ENCODE data around the gene CTNND2.

CTNND2 gene, protein sequence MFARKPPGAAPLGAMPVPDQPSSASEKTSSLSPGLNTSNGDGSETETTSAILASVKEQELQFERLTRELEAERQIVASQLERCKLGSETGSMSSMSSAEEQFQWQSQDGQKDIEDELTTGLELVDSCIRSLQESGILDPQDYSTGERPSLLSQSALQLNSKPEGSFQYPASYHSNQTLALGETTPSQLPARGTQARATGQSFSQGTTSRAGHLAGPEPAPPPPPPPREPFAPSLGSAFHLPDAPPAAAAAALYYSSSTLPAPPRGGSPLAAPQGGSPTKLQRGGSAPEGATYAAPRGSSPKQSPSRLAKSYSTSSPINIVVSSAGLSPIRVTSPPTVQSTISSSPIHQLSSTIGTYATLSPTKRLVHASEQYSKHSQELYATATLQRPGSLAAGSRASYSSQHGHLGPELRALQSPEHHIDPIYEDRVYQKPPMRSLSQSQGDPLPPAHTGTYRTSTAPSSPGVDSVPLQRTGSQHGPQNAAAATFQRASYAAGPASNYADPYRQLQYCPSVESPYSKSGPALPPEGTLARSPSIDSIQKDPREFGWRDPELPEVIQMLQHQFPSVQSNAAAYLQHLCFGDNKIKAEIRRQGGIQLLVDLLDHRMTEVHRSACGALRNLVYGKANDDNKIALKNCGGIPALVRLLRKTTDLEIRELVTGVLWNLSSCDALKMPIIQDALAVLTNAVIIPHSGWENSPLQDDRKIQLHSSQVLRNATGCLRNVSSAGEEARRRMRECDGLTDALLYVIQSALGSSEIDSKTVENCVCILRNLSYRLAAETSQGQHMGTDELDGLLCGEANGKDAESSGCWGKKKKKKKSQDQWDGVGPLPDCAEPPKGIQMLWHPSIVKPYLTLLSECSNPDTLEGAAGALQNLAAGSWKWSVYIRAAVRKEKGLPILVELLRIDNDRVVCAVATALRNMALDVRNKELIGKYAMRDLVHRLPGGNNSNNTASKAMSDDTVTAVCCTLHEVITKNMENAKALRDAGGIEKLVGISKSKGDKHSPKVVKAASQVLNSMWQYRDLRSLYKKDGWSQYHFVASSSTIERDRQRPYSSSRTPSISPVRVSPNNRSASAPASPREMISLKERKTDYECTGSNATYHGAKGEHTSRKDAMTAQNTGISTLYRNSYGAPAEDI (N-terminal part only)
- 0 to 0.20 reads per million in 2 donors for total RNA-seq

GRCh38 chr5:11904265-11904906 is at the start of gene CTNND2:
Gene CTNND2 (minus strand): TSS chr5:11904446. CDS start chr5:11903853, 593 bp downstream.
- DNase-seq, result no peak

GRCh38 chr5:11946317-11946716 is 42.1 kb upstream of the CTNND2 start:
- DNase-seq, result no peak

DNA sequence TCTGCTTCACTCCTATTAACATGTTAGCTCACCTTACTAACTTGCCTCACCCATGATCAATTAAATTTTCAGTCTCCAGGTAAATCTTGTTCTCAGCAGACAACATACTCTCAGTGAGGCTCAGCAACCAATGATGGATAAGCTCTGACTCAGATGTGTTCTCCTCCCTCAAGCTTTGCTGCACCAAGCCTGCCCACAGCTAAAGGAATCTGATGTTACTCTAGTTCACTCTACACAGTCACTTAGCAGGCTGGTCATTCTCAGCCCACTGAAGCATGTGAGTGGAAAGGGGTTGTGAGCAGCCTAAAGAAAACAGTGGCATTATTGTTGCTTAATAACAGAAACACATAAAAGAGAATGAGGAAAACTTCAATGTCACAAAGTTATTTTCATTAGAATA is 37.3 kb upstream of the CTNND2 start:
- DNase-seq, result no peak

DNA sequence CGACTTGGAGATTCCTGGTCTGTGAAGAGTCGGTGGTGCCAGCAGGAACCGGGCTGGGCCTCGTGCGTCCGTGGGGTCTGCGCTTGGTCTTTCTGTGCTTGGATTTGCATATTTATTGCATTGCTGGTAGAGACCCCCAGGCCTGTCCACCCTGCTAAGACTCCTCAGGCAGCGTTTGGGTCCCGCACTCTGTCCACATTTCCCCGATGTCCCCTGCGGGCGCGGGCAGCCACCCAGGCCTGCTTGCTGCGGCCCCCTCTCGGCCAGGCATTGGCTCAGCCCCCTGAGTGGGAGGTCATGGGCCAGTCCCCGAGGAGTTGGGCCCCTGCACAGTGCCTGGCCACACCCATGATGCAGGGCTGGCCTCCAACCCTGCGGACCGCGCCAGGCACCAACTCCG is 27.4 kb upstream of the CTNND2 start:
- DNase-seq, result no peak

- DNase-seq, result no peak
Measured at GRCh38 chr5:11928909-11929308, 24.7 kb upstream of the CTNND2 start.

DNA sequence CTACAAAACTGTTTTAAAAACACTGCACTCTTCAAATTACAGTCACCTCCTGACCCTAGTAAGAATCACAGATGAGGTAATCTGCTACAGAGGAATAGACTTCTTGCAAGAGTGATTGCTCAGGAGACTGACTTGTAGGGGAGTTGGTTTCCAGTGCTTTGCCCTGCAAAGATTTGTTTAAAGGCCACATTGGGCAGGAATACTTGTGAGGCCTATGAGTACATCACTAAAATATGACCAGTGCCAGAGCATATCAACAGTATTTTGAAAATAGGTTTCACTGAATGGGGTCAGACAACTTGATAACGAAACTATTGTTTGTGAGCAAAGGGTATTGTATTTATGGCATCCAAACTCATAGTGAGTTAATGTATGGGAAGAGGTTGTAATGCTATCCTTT is 21.5 kb upstream of the CTNND2 start:
- no peak for DNase-seq

- no peak for DNase-seq
Measured at GRCh38 chr5:11922394-11922793, 18.1 kb upstream of the CTNND2 start.

- DNase-seq, result no peak
Measured at GRCh38 chr5:11918463-11919045, 14.3 kb upstream of the CTNND2 start.

- DNase-seq, result no peak
Measured at GRCh38 chr5:11909471-11909870, 5.2 kb upstream of the CTNND2 start.

GRCh38 chr5:11906497-11906896 is 2.3 kb upstream of the CTNND2 start:
- DNase-seq, result no peak

GRCh38 chr5:11905206-11905605 is 960 bp upstream of the CTNND2 start:
- DNase-seq, result no peak

DNA sequence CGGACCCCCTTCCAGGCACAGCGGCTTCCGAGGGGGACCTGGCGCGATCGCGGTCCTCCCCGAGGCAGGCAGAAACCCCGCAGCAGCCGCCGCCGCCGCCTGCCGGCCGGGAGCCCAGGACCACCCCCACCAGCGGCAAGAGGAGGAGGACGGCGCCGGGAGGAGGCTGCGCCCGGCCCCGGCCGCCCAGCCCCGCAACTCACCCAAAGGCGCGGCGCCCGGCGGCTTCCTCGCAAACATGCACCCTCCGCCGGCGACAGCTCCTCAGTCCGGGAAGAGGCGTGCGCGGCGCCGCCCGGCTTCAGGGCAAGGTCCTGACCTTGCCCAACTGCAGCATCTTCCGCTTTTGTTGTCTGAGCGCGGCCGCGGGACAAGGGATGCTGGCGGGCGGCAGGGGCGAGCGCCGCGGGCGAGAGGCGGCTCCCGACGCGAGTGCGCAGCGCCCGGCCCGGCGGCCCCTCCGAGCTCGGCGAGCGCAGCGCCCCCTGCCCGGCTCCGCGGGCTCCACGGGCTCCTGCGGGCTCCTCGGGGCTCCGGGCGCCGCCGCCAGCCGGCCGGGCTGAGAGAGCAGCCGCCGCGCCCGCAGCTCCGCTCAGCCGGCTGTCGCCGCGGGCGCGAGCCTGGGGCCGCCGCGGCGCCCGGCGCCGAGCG is 507 bp downstream of the CTNND2 start:
- DNase-seq, result no peak

GRCh38 chr5:11903121-11903613 is 1.1 kb downstream of the CTNND2 start:
- no peak for DNase-seq

- no peak for DNase-seq
Measured at GRCh38 chr5:11902201-11902619, 2.0 kb downstream of the CTNND2 start.

DNA sequence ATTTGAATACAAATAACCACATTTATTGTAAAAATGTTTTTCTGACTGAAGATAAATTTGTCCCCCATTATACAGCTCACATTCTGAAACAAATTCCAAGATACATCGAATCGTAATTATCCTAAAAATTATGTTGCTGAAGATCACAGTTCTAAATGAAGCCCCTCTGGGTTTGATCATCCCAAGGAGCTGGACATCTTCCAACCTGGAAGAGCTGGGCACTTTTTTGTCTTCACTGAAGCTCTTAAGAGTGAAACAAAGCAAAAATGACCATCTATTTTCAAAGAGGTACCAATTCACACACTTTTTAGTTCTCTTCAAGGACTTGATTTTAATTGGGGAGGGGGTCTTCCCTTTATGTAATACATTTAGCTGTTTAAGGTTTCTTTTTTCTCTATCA is 5.5 kb downstream of the CTNND2 start:
- no peak for DNase-seq

DNA sequence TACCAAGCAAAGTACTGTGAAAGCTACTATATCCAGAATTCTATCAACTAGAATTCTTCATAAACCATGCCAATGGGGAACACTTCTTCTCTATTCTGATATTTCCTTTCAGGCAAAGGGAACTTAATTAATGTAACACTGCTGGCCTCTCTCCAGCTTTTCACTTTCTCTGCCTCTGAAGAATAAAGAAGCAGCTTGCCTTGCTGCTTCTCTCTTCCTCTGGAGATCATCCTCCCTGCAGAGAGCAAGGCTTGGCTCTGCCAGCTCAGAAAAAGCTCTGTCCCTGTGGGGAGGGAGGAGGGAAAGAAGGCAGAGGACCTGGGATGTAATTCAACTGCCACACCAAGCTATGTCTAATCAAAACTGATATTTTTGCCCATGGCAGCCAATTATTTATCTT is 6.5 kb downstream of the CTNND2 start:
- DNase-seq, result no peak

DNA sequence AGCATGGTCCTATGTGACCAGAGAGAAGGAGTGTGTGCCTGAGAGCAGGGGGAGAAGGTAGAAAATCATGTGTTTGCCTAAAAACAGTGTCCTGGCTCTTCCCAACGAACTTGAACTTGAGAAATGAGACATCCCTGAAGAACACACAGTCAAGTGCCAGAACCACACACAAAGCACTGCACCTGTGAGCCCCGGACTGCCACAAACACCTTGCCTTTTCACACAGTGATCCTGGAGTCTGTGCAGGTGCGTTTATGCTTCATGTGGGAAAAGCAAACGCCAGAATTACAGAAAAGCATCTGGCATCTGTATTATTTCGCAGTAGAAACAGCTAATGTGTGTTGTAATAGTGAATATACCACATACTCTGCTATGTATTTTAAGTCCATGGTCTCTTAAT is 9.3 kb downstream of the CTNND2 start:
- no peak for DNase-seq

DNA sequence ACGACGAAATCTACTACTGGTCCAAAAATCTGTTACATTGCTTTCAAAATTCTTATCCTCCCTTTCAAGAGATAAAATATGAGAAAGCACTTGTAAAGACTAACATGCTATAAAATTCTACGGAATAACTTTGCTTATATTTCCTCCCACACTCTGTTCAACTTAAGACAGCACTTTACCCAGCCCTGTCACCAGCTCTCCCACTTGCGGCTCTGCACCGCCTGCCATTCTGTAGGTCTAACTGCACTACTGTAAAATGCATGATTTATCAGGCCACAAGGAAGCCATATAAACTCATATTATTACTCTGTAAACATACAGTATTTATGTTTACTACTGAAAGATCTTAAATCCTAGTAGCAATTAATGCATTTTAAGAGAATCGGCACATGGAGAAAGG is 11.4 kb downstream of the CTNND2 start:
- DNase-seq, result no peak

DNA sequence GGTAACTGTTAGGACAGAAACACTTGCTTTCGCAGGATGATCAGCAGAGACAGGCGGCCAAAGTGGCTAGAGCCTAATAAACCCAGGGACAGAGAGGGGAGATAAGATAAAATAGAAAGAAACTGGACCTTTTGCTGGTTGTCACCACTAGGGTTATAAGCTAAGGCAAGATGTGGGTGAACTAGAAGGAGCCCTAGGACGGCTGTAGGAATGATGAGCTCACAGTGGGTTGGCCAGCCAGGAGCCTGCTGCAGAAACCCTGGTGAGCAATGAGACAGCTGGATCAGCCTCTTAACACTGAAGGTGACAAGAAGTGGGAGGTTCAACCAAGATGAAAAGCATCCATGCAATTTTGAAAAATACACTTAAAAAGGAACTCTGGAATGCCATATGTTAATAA is 13.5 kb downstream of the CTNND2 start:
- no peak for DNase-seq

DNA sequence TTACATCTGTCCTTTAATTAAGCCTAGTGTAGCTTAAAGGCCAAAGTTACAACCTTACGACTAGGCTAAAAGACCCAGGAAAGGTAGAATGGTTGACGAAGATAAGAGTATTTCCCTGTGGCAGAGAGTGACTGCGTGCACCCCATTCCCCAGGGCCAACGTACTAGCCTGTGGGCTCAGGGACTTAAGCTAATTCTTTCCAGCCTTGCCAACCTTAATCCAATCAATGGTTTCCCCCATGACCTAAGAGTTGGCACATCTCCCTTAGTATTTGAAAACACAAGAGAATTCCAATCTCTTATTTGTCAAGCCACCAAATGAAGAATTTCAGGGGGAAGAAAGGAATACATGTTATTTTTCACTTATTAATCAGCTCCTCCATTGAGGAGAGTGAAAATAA is 16.0 kb downstream of the CTNND2 start:
- DNase-seq, result no peak

DNA sequence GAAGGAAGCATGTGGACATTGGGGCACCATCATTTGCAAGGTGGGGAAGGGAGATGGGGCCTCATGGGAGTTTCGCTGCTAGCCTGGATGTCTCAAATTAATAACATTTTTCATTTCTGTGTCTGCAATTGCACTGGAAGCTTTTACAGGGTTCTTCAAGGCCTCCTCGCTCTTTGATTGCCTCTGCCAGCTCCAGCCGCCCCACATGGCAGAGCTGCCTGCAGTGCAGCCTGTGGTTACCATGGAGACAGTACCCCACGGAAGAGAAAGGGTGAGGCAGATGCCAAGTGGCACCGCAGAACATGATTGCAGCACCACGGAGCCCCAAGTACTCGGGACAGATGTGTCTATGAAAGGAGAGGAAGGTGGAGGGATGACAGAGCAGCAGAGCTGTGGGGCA is 25.4 kb downstream of the CTNND2 start:
- no peak for DNase-seq

- no peak for DNase-seq
Measured at GRCh38 chr5:11873587-11873986, 30.7 kb downstream of the CTNND2 start.
